OCI-LY1 (cell line): Measurements from ENCODE around the gene TCN2.
A peak's percentile ranks its signal among the peaks of the same experiment; 100 is the strongest.

Experiments used
- EZH2 ChIP-seq: fragments of 200-600 bp; sonication (generic), shearing (Covaris generic); IDR thresholded peaks from 2 replicates; pipeline ENCODE4 v1.8.0; 2017; ENCODE audit warnings: borderline replicate concordance, mixed run types, mild to moderate bottlenecking, antibody characterized with exemption, low read length, moderate library complexity, mixed read lengths
- TF ChIP-seq, protein P1 (sequence below): fragments of 200-600 bp; sonication (generic), shearing (Covaris generic); IDR thresholded peaks from 2 replicates; pipeline ENCODE4 v1.5.1; 2017; ENCODE audit warnings: mild to moderate bottlenecking, antibody characterized with exemption, low read length, moderate library complexity, mixed read lengths

DNA sequence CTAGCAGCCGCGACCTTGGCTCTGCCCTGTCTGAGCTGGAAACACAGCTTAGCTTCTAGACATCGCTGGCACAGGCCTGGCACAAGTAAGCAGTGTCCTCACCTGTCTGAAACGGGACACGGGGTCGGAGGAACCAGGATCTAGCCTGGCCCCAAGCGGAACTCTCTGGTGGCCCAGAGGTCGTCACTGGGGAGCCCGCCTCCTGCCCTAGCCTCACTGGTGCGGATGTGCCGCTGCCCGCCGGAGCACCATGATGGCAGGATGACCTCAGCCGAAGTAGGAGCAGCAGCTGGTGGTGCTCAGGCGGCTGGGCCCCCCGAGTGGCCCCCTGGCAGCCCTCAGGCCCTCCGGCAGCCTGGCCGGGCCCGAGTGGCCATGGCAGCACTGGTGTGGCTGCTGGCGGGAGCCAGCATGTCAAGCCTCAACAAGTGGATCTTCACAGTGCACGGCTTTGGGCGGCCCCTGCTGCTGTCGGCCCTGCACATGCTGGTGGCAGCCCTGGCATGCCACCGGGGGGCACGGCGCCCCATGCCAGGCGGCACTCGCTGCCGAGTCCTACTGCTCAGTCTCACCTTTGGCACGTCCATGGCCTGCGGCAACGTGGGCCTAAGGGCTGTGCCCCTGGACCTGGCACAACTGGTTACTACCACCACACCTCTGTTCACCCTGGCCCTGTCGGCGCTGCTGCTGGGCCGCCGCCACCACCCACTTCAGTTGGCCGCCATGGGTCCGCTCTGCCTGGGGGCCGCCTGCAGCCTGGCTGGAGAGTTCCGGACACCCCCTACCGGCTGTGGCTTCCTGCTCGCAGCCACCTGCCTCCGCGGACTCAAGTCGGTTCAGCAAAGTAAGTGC, 29.5 kb downstream of the TCN2 start:
- TF ChIP-seq, protein P1, sequence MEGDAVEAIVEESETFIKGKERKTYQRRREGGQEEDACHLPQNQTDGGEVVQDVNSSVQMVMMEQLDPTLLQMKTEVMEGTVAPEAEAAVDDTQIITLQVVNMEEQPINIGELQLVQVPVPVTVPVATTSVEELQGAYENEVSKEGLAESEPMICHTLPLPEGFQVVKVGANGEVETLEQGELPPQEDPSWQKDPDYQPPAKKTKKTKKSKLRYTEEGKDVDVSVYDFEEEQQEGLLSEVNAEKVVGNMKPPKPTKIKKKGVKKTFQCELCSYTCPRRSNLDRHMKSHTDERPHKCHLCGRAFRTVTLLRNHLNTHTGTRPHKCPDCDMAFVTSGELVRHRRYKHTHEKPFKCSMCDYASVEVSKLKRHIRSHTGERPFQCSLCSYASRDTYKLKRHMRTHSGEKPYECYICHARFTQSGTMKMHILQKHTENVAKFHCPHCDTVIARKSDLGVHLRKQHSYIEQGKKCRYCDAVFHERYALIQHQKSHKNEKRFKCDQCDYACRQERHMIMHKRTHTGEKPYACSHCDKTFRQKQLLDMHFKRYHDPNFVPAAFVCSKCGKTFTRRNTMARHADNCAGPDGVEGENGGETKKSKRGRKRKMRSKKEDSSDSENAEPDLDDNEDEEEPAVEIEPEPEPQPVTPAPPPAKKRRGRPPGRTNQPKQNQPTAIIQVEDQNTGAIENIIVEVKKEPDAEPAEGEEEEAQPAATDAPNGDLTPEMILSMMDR: peak; percentile 33
- no peak for TF ChIP-seq EZH2
